ENCODE measurements around the gene ABTB2.

The ABTB2 gene

GRCh38 chr11:34309965-34310364 lies 47.8 kb downstream of the ABTB2 start:
- no peak overlapping the region for H3K4me3 ChIP-seq (ENCODE audit: control insufficient read depth, low read depth, low read length)
- DNase-seq (ENCODE audit: low read depth), result no peak
- no peak for TF ChIP-seq CTCF (conservative IDR thresholded peaks at IDR 0.05; ENCODE audit: control insufficient read depth, insufficient read depth, low read depth, low read length)

GRCh38 chr11:34308913-34309585 lies 48.8 kb downstream of the ABTB2 start:
- peak; percentile 48 for DNase-seq (ENCODE audit: low read depth)
- TF ChIP-seq CTCF (conservative IDR thresholded peaks at IDR 0.05; ENCODE audit: control insufficient read depth, insufficient read depth, low read depth, low read length), result no peak
- H3K4me3 ChIP-seq (ENCODE audit: control insufficient read depth, low read depth, low read length), result no peak overlapping the region

- DNase-seq (ENCODE audit: low read depth), result no peak
- no peak overlapping the region for H3K4me3 ChIP-seq (ENCODE audit: control insufficient read depth, low read depth, low read length)
- TF ChIP-seq CTCF (conservative IDR thresholded peaks at IDR 0.05; ENCODE audit: control insufficient read depth, insufficient read depth, low read depth, low read length), result no peak
These were observed 49.5 kb downstream of the ABTB2 start for GRCh38 chr11:34308049-34308912.

- DNase-seq (ENCODE audit: low read depth), result no peak
- TF ChIP-seq CTCF (conservative IDR thresholded peaks at IDR 0.05; ENCODE audit: control insufficient read depth, insufficient read depth, low read depth, low read length), result no peak
These were observed 52.0 kb downstream of the ABTB2 start for GRCh38 chr11:34305780-34306179.

GRCh38 chr11:34305193-34305592 lies 52.6 kb downstream of the ABTB2 start:
- DNase-seq (ENCODE audit: low read depth), result no peak
- H3K4me3 ChIP-seq (ENCODE audit: control insufficient read depth, low read depth, low read length), result no peak overlapping the region
- no peak for TF ChIP-seq CTCF (conservative IDR thresholded peaks at IDR 0.05; ENCODE audit: control insufficient read depth, insufficient read depth, low read depth, low read length)

More at GRCh38 chr11:34305780-34306179, 52.0 kb downstream of the ABTB2 start:
- no peak overlapping the region for H3K4me3 ChIP-seq (ENCODE audit: control insufficient read depth, low read depth, low read length)

- no peak overlapping the region for H3K4me3 ChIP-seq (ENCODE audit: control insufficient read depth, low read depth, low read length)
- no peak for DNase-seq (ENCODE audit: low read depth)
- no peak for TF ChIP-seq CTCF (conservative IDR thresholded peaks at IDR 0.05; ENCODE audit: control insufficient read depth, insufficient read depth, low read depth, low read length)
These were observed 54.7 kb downstream of the ABTB2 start for GRCh38 chr11:34303028-34303570.
